ENCODE data around the gene GRIN1. TPM values are rescaled to one million over a fixed set of nuclear protein-coding genes. Genes with fewer than 3 reads are reported as not detected.

The GRIN1 gene
- total RNA-seq, 1 experiment from 2014 or later = not detected

GRCh38 chr9:137216188-137216965 lies 77.4 kb downstream of the GRIN1 start:
- DNase-seq (ENCODE audit: low spot score) = no peak

- no peak for DNase-seq (ENCODE audit: low spot score)
Observed at GRCh38 chr9:137217276-137218211, 78.6 kb downstream of the GRIN1 start.

GRCh38 chr9:137218212-137218753 lies 79.3 kb downstream of the GRIN1 start:
- no peak for DNase-seq (ENCODE audit: low spot score)

Other genes starting within 250 kb of the GRIN1 start
- gene FBXW5, start 194.4 kb upstream of the GRIN1 start, total RNA-seq (2014; rRNA removed; shearing (Covaris generic)) = 56.2 and 83.0 TPM in 2 replicates
- not detected in 2 replicates for gene C8G, start 193.9 kb upstream of the GRIN1 start, total RNA-seq (2014; rRNA removed; shearing (Covaris generic))
- gene LCN12, start 186.9 kb upstream of the GRIN1 start, total RNA-seq (2014; rRNA removed; shearing (Covaris generic)) = not detected in 2 replicates
- gene PTGDS, start 161.7 kb upstream of the GRIN1 start, total RNA-seq (2014; rRNA removed; shearing (Covaris generic)) = not detected in 2 replicates
- gene LCNL1, start 156.2 kb upstream of the GRIN1 start, total RNA-seq (2014; rRNA removed; shearing (Covaris generic)) = not detected in 2 replicates
- 32.0 and 41.3 TPM in 2 replicates for gene PAXX, start 146.7 kb upstream of the GRIN1 start, total RNA-seq (2014; rRNA removed; shearing (Covaris generic))
- 0.64 TPM in 1 of 2 replicates, not detected in the other for gene CLIC3, start 142.6 kb upstream of the GRIN1 start, total RNA-seq (2014; rRNA removed; shearing (Covaris generic))
- gene ABCA2, start 110.9 kb upstream of the GRIN1 start, total RNA-seq (2014; rRNA removed; shearing (Covaris generic)) = 4.9 and 22.4 TPM in 2 replicates
- gene FUT7, start 107.1 kb upstream of the GRIN1 start, total RNA-seq (2014; rRNA removed; shearing (Covaris generic)) = not detected in 2 replicates
- 1.2 and 4.1 TPM in 2 replicates for gene NPDC1, start 93.0 kb upstream of the GRIN1 start, total RNA-seq (2014; rRNA removed; shearing (Covaris generic))
- gene ENTPD2, start 85.1 kb upstream of the GRIN1 start, total RNA-seq (2014; rRNA removed; shearing (Covaris generic)) = not detected in 2 replicates
- gene SAPCD2, start 68.6 kb upstream of the GRIN1 start, total RNA-seq (2014; rRNA removed; shearing (Covaris generic)) = 5.9 and 12.4 TPM in 2 replicates
- gene UAP1L1, start 61.6 kb upstream of the GRIN1 start, total RNA-seq (2014; rRNA removed; shearing (Covaris generic)) = 6.6 and 7.4 TPM in 2 replicates
- gene MAN1B1, start 52.2 kb upstream of the GRIN1 start, total RNA-seq (2014; rRNA removed; shearing (Covaris generic)) = 38.6 and 62.6 TPM in 2 replicates
- gene DPP7, start 24.4 kb upstream of the GRIN1 start, total RNA-seq (2014; rRNA removed; shearing (Covaris generic)) = 34.8 and 52.2 TPM in 2 replicates
- gene LRRC26, start 30.9 kb downstream of the GRIN1 start, total RNA-seq (2014; rRNA removed; shearing (Covaris generic)) = 0.10 and 0.12 TPM in 2 replicates
- gene TMEM210, start 32.9 kb downstream of the GRIN1 start, total RNA-seq (2014; rRNA removed; shearing (Covaris generic)) = not detected in 2 replicates
- 8.2 and 13.4 TPM in 2 replicates for gene ANAPC2, start 49.4 kb downstream of the GRIN1 start, total RNA-seq (2014; rRNA removed; shearing (Covaris generic))
- 71.6 and 91.9 TPM in 2 replicates for gene SSNA1, start 49.5 kb downstream of the GRIN1 start, total RNA-seq (2014; rRNA removed; shearing (Covaris generic))
- 1.2 and 3.4 TPM in 2 replicates for gene TPRN, start 61.6 kb downstream of the GRIN1 start, total RNA-seq (2014; rRNA removed; shearing (Covaris generic))
- gene TMEM203, start 66.5 kb downstream of the GRIN1 start, total RNA-seq (2014; rRNA removed; shearing (Covaris generic)) = 63.4 and 69.8 TPM in 2 replicates
- 4.0 and 4.9 TPM in 2 replicates for gene NDOR1, start 66.5 kb downstream of the GRIN1 start, total RNA-seq (2014; rRNA removed; shearing (Covaris generic))
- 0.31 TPM in 1 of 2 replicates, not detected in the other for gene RNF208, start 83.1 kb downstream of the GRIN1 start, total RNA-seq (2014; rRNA removed; shearing (Covaris generic))
- gene CYSRT1, start 86.0 kb downstream of the GRIN1 start, total RNA-seq (2014; rRNA removed; shearing (Covaris generic)) = 0.14 and 0.37 TPM in 2 replicates
- gene RNF224, start 88.3 kb downstream of the GRIN1 start, total RNA-seq (2014; rRNA removed; shearing (Covaris generic)) = not detected in 2 replicates
- not detected in 2 replicates for gene SLC34A3, start 91.7 kb downstream of the GRIN1 start, total RNA-seq (2014; rRNA removed; shearing (Covaris generic))
- 164 and 180 TPM in 2 replicates for gene TUBB4B, start 102.1 kb downstream of the GRIN1 start, total RNA-seq (2014; rRNA removed; shearing (Covaris generic))
- not detected in 2 replicates for gene STPG3, start 112.1 kb downstream of the GRIN1 start, total RNA-seq (2014; rRNA removed; shearing (Covaris generic))
- 29.5 and 33.0 TPM in 2 replicates for gene NELFB, start 116.2 kb downstream of the GRIN1 start, total RNA-seq (2014; rRNA removed; shearing (Covaris generic))
- 0.37 and 1.3 TPM in 2 replicates for gene TOR4A, start 138.6 kb downstream of the GRIN1 start, total RNA-seq (2014; rRNA removed; shearing (Covaris generic))
- 0.37 TPM in 1 of 2 replicates, not detected in the other for gene NRARP, start 163.1 kb downstream of the GRIN1 start, total RNA-seq (2014; rRNA removed; shearing (Covaris generic))